Measurements from ENCODE around the gene RPL19. TPM values are rescaled to one million over a fixed set of nuclear protein-coding genes. Genes with fewer than 3 reads are reported as not detected.

Gene RPL19
- total RNA-seq, 2 experiments from 2014 or later, result 3,132 to 4,395 TPM

DNA sequence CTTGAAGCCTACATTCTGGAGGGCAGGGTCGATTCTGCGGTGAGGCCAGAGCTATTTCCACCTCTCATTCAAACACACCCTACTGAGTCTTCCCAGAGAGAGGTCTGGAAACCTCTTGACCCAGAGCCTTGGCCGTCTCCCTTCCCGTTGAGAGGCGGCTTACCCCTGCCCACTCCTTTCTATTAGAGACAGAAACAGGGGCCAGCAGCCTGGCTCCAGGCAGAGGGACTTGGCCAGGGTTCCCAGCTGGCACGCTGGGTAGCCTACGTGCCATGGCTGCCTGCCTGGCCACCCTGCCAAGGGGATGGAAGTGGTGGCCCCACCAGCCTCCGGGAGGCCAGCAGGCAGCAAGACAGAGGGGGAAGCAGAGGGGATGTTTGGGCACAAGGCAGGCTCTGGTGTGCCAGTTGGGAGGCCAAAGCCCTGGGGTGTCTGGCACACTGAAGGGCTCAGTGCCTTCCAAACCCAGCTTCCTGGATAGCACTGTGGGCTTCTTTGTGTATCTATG is 19.6 kb downstream of the RPL19 start:
- Histone ChIP-seq H3K9me2 (ENCODE audit: insufficient read depth, low read length) (no peaks in the 10 kb centered on the region), H2AFZ (ENCODE audit: low read length) (no peak overlapping the region), H3K4me3 (ENCODE audit: low read depth, low read length, poor library complexity, severe bottlenecking) (no peak overlapping the region), H3K27ac (ENCODE audit: low read depth, low read length, poor library complexity, severe bottlenecking) (no peak overlapping the region), H3K9me3 (ENCODE audit: low read length) (no peaks in the 10 kb centered on the region), H3K4me1 (ENCODE audit: insufficient read depth, low read length, poor library complexity, severe bottlenecking) (no peaks in the 10 kb centered on the region), H3K4me2 (ENCODE audit: low read length) (no peak overlapping the region), H3K79me2 (ENCODE audit: insufficient read depth, low read depth, low read length) (no peaks in the 10 kb centered on the region), H3K36me3 (ENCODE audit: insufficient read depth, low read length) (no peaks in the 10 kb centered on the region), H4K20me1 (ENCODE audit: insufficient read depth, low read length) (no peaks in the 10 kb centered on the region)
- no peak for DNase-seq (ENCODE audit: low spot score)
- intact Hi-C loops (cut with micrococcal nuclease; ENCODE audit: unreplicated experiment), result no loop called here
- POLR2A ChIA-PET, result no interaction called here
- CTCF ChIA-PET (ENCODE audit: unreplicated experiment), result interaction anchor here (0.7 kb wide), 1 partner anchor 17 kb away, joined by 3 read pairs; no protein-coding TSS in a partner anchor
- TF ChIP-seq EZH2phosphoT487 (IDR thresholded peaks at IDR 0.05; ENCODE audit: borderline replicate concordance, low read depth, low read length) (no peak), CTCF (conservative IDR thresholded peaks at IDR 0.05; ENCODE audit: low read length) (no peak)
- BruUV-seq (replicated peaks), result no TSS peak

DNA sequence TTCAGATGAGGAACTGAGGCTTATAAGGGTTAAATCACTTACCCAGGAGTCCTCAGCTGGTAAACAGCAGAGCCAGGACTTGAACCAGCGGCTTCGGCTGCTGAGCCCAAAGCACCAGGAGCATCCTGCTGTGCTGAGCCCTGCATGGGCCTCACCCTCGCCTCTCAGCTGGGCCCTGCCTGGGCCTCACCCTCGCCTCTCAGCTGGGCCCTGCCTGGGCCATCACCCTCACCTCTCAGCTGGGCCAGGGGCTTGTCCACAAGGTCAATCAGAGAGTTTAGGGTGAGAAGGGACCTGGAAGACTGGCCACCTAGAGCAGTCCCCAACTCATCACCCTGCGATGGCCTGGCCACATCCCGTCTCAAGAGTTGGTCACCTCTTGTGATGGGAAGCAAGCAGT is 21.5 kb downstream of the RPL19 start:
- Histone ChIP-seq H3K4me2 (ENCODE audit: low read length) (no peak overlapping the region), H3K27ac (ENCODE audit: low read depth, low read length, poor library complexity, severe bottlenecking) (no peak overlapping the region), H4K20me1 (ENCODE audit: insufficient read depth, low read length) (no peaks in the 10 kb centered on the region), H3K4me1 (ENCODE audit: insufficient read depth, low read length, poor library complexity, severe bottlenecking) (no peaks in the 10 kb centered on the region), H3K79me2 (ENCODE audit: insufficient read depth, low read depth, low read length) (no peaks in the 10 kb centered on the region), H3K4me3 (ENCODE audit: low read depth, low read length, poor library complexity, severe bottlenecking) (no peak overlapping the region), H3K9me3 (ENCODE audit: low read length) (no peaks in the 10 kb centered on the region), H3K9me2 (ENCODE audit: insufficient read depth, low read length) (no peaks in the 10 kb centered on the region), H3K36me3 (ENCODE audit: insufficient read depth, low read length) (no peaks in the 10 kb centered on the region), H2AFZ (ENCODE audit: low read length) (no peak overlapping the region)
- ChIA-PET CTCF (ENCODE audit: unreplicated experiment) (no interaction called here), POLR2A (interaction anchor here (0.5 kb wide), 1 partner anchor 69 kb away, joined by 3 read pairs; no protein-coding TSS in a partner anchor)
- no peak for DNase-seq (ENCODE audit: low spot score)
- no TSS peak for BruUV-seq (replicated peaks)
- TF ChIP-seq EZH2phosphoT487 (IDR thresholded peaks at IDR 0.05; ENCODE audit: borderline replicate concordance, low read depth, low read length), result no peak
- TF ChIP-seq CTCF (conservative IDR thresholded peaks at IDR 0.05; ENCODE audit: low read length), result no peak
- intact Hi-C loops (cut with micrococcal nuclease; ENCODE audit: unreplicated experiment), result no loop called here

- Histone ChIP-seq H3K9me2 (ENCODE audit: insufficient read depth, low read length) (no peaks in the 10 kb centered on the region), H3K4me3 (ENCODE audit: low read depth, low read length, poor library complexity, severe bottlenecking) (no peak overlapping the region), H4K20me1 (ENCODE audit: insufficient read depth, low read length) (no peaks in the 10 kb centered on the region), H3K36me3 (ENCODE audit: insufficient read depth, low read length) (no peaks in the 10 kb centered on the region), H3K9me3 (ENCODE audit: low read length) (no peaks in the 10 kb centered on the region), H3K79me2 (ENCODE audit: insufficient read depth, low read depth, low read length) (no peaks in the 10 kb centered on the region), H3K4me1 (ENCODE audit: insufficient read depth, low read length, poor library complexity, severe bottlenecking) (no peaks in the 10 kb centered on the region), H2AFZ (ENCODE audit: low read length) (no peak overlapping the region), H3K27ac (ENCODE audit: low read depth, low read length, poor library complexity, severe bottlenecking) (no peak overlapping the region), H3K4me2 (ENCODE audit: low read length) (no peak overlapping the region)
- DNase-seq (ENCODE audit: low spot score), result no peak
- intact Hi-C loops (cut with micrococcal nuclease; ENCODE audit: unreplicated experiment), result no loop called here
- ChIA-PET POLR2A (no interaction called here), CTCF (ENCODE audit: unreplicated experiment) (no interaction called here)
- no TSS peak for BruUV-seq (replicated peaks)
- no peak for TF ChIP-seq EZH2phosphoT487 (IDR thresholded peaks at IDR 0.05; ENCODE audit: borderline replicate concordance, low read depth, low read length)
- TF ChIP-seq CTCF (conservative IDR thresholded peaks at IDR 0.05; ENCODE audit: low read length), result no peak
These were observed 22.1 kb downstream of the RPL19 start for GRCh38 chr17:39222151-39222550.
